ENCODE results near the gene ITGAE.
"Not testable (repeated sequence)": the region's sequence is repeated elsewhere in the genome, so short reads cannot be mapped to it uniquely, and the experiment has no call there.

The ITGAE gene

DNA sequence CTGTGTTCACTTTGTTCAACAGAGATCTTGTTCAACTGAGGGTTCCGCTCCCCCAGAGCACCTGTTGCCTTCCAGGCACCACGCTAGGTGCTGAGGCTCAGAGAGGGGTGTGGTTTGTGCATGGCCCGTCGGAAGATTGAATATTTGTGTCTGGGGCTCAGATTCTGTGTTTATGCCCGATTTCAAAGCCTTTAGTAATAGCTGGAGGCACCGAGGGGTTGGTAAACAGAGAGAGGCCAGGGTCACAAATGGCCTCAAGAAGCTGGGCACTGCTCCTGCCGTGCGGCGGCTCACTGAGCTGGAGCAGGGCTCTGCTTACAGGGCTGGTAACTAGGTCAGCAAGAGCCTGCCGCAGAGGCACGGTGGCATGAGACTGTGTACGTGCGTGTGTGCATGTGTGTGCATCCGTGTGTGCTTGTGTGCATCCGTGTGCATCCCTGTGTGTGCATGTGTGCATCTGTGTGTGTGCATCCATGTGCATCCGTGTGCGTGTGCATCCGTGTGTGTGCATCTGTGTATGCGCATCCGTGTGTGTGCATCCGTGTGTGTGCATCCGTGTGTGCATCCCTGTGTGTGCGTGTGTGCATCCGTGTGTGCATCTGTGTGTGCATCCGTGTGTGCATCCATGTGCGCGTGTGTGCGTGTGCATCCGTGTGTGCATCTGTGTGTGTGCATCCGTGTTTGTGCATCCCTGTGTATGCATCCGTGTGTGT lies 5.4 kb downstream of the ITGAE start:
- DNase-seq (ENCODE audit: low read depth, low spot score), result no peak

DNA sequence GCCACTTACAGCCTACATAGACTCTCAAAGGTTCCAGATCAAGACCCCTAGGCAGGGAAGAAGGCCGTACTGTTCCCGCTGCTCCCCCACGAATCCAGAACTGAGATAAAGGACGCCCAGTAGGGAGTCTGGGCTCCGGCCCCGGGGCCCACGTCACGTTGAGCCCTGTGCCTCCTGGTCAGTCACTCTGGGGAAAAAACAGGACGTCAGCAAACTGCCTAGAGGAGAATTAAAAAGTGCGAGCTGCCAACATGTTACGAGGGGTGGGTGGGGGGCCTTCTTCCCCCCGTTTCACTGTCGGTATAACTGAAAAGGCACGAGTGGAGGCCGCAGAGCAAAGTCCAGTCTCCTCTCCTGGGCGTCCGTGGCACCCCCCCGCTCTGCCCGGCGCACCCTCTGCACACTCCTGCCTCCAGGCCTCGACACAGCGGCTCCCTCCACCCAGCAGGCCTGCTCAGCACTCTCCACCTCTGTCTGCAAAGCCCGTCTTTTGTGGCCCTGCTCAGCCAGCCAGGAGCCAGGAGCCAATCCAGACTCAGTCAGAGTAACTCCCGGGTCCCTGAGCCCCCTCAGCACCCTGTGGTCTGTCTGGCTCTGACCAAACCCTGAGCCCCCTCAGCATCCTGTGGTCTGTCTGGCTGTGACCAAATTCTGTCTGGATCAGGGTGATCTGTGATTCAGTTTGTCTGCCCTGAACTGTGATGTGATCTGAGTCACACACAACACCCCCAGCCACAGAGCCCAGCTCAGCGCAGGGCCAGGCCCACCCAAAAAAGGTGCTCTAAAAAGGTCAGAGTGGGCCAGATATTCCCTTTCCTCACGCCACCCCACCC lies 6.2 kb downstream of the ITGAE start:
- DNase-seq (ENCODE audit: low read depth, low spot score), result no peak

DNA sequence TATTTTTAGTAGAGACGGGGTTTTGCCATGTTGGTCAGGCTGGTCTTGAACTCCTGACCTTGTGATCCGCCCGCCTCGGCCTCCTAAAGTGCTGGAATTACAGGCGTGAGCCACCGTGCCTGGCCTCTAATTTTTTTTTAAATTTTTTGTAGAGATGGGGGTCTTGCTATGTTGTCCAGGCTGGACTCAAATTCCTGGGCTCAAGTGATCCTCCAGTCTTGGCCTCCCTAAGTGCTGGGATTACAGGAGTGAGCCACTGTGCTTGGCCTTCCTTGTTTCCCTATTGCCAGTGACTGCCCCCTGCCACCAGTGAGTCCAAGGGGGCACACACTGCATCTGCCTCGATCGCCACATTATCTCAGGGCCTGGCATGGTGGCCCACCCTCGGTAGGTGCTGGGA lies 6.8 kb downstream of the ITGAE start:
- DNase-seq (ENCODE audit: low read depth, low spot score), result not testable (repeated sequence)

DNA sequence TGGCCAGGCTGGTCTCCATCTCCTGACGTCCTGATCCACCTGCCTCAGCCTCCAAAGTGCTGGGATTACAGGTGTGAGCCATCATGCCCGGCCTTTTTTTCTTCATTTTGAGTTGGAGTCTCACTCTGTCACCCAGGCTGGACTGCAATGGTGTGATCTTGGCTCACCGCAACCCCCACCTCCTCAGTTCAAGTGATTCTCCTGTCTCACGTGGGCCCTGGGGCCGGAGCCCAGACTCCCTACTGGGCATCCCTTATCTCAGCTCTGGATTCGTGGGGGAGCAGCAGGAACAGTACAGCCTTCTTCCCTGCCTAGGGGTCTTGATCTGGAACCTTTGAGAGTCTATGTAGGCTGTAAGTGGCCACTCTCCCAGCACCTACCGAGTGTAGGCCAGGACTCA lies 7.7 kb downstream of the ITGAE start:
- not testable (repeated sequence) for DNase-seq (ENCODE audit: low read depth, low spot score)

DNA sequence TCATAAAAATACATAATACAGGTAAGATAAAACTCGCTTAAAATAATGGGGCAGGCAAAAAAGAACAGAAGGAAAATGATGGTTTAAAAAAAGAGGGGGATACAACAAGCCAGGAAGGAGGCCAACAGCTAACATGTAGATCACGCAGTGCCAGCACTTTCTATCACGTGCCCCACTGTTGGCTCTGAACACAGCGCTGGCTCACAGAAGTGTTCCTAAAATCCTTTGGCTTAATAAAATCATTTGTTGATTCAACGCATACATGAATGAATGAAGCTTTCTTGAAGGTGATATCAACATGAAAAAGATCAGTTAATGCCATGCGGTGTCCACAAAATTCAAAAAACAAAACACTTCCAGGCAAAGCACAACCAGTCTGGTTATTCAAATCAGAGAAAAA lies 8.5 kb downstream of the ITGAE start:
- DNase-seq (ENCODE audit: low read depth, low spot score), result no peak

DNA sequence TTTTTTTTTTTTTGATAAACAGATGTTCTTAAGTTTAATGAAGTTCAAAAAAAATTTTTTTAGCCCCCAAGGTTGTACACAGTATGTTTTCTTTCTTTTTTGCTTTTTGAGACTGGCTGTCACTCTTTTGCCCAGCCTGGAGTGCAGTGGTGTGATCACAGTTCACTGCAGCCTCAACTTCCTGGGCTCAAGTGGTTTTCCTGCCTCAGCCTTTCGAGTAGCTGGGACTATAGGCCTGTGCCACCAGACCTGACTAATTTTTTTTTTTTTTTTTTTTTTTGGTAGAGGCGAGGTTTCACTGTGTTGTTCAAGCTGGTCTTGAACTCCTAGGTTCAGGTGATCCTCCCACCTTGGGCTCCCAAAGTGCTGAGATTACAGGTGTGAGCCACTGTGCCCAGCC lies 12.8 kb downstream of the ITGAE start:
- DNase-seq (ENCODE audit: low read depth, low spot score), result no peak

DNA sequence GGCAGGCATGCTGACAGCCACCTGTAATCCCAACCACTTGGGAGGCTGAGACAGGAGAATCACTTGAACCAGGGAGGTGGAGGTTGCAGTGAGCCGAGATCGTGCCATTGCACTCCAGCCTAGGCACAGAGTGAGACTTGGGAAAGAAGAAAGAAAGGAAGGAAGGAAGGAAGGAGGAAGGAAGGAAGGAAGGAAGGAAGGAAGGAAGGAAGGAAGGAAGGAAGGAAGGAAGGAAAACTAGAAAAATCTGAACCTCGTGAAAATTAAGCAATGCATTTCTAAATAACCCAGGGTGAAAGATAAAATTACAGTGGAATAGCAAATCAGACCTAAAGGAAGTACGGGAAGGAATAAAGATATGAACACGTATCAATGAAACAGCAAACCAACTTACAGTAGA lies 15.7 kb downstream of the ITGAE start:
- DNase-seq (ENCODE audit: low read depth, low spot score), result not testable (repeated sequence)

DNA sequence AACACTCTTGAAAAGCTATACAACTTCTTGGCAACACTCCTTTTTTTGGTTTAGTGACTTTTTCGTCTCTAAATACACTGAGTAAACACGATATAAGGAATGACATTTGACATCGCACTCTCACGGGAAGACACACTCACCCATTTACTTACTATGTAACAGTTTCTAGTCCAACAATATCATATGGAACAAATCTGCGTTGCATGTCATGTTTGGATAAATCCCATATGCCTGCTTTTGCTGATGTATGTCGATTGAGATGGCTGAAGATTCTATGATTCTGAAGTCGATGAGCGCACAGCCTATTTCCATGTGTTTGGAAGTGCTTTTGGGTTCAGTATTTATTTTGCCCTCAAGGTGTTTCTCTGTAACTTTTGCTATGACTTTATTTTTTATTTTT lies 18.2 kb downstream of the ITGAE start:
- DNase-seq (ENCODE audit: low read depth, low spot score), result no peak

DNA sequence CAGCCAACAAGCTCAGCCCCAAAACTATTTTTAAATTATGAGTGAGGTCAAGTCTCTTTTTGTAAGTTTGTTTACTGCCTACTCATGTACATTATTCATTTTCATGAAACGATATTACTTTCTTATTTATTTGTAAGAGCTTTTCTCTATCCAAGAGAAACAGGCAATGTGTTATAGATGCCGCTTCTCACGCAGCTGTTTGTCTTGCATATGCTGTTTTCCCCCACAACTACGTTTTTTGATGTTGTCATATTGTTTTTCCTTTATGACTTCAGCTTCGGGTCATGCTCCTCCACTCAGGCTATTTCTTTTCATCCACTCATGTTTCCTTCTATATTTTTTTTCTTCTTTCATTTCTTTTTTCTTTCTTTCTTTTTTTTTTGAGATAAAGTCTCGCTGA lies 20.0 kb downstream of the ITGAE start:
- no peak for DNase-seq (ENCODE audit: low read depth, low spot score)

DNA sequence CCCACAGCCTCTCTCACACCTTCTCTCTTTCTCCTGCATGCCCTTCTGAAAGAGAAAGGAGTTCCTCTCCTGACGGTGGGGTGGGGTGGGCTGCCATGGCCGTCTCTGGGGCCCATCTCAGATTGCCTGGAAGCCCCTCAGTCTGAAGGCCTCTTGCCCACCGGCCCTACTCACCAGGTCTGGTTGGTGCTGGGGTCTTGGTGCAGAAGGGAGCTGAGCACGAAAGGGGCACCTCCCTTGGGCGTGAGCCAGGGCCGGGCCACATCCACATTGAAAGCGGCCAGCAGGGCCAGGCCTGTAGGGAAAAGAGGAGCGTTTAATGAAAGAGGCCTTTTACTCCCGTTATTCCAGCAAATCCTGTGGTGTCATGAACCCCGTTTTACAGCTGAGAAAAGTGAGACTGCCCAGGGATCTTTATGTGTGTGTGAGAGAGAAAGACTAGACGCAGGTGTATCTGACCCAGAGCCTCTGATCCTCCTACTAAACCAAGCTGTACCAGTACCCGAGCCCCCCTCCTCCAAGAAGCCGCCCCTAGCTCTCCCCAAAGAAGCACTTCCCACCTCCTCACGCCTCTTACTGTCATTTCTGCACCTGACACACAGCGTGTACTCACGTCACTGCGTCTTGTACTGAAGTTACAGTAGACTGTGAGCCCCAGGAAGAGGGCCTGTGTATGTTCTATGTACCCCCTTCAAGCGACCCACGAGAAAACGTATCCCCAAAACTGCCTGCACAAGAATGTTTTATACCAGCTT lies 23.4 kb downstream of the ITGAE start:
- no peak for DNase-seq (ENCODE audit: low read depth, low spot score)

DNA sequence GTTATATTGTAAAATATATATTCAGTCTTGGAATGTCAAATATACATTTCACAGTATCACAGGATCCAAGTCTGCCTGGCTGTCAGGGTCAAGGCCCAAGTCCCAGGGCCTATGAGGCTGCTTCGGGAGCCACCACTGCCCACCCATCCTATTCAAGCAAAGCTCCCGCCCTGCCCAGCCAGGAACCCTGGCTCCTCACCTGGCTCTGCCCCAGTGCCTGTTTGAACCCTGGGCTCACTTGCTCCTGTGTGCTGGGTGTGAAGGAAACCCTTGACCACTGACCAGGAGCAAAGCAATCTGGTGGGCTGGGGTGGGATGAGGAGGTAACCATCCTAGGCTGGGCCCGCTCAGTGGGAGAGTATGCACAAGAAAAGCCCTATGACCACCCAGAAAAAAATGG lies 27.0 kb downstream of the ITGAE start:
- no peak for DNase-seq (ENCODE audit: low read depth, low spot score)

DNA sequence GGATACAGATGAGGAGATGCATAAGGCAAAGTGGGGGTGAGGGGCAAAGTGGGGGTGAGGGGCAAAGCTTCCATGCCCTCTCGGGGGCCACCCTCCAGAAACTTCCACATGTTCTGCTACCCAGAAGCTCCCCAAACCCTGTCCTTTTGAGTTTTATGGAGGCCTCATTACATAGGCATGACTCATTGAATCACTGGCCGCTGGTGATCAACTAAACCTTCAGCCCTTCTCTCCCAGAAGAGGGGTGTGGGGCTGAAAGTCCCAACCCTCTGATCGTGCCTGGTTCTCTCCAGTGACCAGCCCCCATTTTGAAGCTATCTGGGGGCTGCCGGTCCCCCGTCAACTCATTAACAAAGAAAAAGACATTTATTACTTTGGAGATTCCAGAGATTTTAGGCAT lies 27.5 kb downstream of the ITGAE start:
- DNase-seq (ENCODE audit: low read depth, low spot score), result no peak

DNA sequence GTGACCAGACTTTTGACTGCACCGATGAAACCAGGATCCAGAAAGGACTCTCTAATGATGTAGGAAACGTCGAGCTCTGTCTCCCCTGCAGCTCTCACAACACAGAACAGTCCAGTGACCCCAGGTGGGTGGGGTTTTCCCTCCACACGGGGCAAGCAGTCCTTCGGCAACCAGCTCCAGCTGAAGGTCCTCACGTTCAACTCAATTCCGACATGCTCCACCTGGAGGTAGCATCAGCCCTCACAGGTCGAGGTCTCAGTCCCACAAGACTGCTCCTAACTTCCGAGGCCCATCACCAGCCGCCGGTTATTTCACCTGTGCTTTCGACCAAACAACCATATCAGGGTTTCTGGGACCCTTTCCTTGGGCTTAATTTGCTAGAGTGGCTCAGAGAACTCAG lies 28.2 kb downstream of the ITGAE start:
- DNase-seq (ENCODE audit: low read depth, low spot score), result no peak

DNA sequence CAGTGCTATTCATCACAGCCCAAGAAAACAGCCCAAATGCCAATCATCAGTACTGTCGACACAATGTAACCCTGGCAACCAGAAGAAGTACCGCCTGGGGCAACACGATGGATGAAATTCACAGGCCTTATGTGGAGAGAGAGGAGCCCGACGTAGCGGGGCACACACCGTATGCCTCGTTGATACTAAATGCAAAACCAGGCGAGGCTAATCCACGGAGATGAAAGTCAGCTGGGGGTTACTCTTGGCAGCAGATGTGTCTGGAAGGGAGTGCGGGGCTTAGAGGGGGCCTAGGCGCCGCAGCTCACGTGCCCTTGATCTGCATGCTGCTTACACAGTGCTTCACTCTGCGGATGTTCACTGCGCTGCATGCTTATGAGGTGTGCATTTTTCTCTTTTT lies 29.8 kb downstream of the ITGAE start:
- DNase-seq (ENCODE audit: low read depth, low spot score), result no peak

DNA sequence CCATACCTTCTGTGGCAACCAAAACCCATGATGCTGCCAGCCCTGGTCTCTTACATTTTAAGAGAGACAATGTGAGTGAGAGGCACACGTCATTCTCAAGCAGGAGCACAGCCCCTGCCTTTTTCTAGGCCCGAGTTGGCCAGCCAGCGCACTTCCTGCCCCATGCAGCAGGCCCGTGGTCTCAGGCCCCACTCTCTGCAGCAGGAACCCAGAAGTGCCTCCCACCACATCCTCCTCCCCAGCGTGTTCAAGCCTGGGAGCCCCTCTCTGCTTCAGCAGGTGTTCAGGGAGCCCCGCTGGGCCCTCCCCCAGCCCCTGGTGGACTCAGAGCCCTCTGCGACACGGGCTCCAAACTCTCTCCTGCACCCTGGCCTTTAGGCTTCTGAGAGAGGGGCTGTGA lies 30.5 kb downstream of the ITGAE start:
- DNase-seq (ENCODE audit: low read depth, low spot score), result no peak

DNA sequence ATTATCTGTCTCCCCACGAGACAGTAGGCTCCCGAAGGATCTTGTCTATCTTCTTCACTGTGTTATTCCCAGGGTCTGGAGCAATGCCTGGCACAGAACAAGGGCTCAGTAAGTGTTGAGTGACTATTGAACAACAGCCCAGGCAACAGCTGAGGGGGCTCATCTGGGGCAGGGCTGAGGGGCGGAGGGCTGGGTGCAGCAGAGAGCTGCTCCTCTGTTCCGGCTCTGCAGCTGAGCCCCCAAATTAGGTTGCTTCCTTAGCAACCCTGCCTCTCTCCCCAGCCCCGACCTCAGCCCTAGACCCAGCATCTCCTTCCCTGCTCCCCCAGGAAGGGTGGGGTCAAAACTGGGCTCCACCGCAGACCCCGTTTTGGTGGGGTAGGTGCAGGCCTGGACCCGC lies 32.2 kb downstream of the ITGAE start:
- DNase-seq (ENCODE audit: low read depth, low spot score), result no peak

DNA sequence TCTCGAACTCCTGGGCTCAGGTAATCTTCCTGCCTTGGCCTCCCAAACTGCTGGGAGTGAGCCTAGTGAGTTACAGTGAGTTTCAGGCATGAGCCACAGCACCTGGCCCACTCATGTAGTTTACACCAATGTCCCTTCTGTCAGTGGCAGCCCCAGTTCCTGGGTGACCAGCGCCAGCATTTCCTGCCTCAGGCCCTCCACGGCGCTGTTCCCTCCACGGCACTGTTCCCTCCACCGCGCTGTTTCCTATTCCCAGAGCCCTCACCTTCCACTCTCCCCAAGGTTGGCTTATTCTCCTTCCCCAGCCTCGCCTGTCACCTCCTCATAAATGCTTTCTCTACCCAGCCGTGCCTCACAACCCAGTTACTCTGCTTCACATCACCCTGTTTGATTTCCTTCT lies 32.6 kb downstream of the ITGAE start:
- DNase-seq (ENCODE audit: low read depth, low spot score), result no peak

DNA sequence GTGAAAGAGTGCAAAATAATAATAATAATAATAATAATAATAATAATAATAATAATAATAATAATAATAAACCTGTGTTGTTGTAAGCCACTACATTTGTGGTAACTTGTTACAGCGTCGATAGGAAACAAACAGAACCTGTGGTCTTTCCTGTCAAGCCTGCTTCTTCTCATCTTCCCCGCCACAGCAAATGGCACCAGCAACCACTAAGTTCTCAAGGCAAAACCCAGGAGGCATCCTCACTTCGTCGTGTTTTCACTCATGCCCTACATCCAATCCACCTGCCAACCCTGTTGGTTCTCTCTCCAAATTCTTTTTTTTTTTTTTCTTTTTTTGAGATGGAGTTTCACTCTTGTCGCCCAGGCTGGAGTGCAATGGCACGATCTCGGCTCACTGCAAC lies 34.2 kb downstream of the ITGAE start:
- no peak for DNase-seq (ENCODE audit: low read depth, low spot score)

DNA sequence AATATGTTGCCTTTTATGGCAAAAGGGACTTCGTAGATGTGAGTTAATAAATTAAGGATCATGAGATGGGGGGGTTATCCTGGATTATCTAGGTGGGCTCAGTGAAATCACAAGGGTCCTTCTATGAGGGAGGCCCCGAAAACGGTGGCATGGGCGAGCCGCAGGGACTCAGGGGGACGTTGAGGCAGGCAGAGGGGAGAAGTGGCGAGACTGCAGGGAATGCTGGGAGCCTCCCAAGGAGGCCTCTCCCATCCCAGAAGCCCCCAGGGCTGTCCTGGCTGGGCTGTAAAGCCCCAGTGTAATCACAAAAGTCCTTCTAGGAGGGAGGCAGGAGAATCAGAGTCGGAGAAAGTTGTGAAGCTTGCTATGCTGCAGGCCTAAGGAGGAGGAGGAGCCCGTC lies 35.0 kb downstream of the ITGAE start:
- DNase-seq (ENCODE audit: low read depth, low spot score), result no peak

DNA sequence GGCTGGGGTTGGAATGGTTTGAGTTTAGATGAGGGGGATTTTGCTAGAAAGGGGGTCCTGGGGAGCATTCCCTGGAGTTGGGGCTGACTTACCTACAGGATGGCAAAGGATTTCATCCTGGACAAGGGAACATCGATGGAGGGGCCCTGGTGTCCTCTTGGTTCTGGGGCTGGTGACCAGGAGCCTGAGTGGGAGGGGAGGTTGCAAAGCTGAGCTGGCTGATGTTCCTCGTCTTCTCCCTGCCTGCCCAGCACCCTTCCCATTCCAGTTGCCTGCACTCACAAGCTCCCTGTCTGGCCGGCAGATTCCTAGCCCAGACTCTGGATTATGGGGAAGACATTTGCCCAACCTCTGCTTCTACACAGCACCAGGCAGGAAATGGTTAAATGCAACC lies 37.2 kb downstream of the ITGAE start:
- DNase-seq (ENCODE audit: low read depth, low spot score), result no peak

DNA sequence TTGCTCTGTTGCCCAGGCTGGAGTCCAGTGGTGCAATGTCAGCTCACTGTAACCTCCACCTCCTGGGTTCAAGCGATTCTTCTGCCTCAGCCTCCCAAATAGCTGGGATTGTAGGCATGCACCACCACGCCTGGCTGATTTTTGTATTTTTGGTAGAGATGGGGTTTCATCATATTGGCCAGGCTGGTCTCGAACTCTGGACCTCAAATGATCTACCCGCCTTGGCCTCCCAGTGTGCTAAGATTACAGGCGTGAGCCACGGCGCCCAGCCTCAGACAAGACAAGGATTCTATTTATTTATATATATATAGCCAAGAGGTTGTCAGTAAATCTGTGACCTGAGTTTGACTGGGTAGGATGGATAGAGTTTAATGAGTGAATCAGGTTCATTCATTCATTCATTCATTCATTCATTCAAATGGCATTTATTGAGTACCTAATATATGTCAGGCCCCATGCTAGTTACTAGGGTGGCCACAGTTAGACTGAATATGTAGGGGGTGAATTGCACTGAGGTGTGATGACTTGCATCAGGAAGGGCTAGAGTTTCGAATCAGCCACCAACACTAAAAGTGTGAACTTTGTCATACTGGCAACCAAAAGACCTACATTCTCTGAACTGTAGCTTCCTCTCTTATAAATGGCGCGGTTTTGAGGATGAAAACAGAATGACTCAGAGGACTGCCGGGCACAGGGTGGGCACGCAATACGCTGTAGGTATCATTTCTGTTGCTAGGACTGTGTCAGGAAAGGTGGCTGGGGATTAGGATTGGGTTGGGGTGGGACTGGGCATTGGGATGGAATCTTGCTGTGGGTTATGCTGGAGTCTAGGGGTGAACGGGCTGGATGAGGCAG lies 37.8 kb downstream of the ITGAE start:
- DNase-seq (ENCODE audit: low read depth, low spot score), result no peak

DNA sequence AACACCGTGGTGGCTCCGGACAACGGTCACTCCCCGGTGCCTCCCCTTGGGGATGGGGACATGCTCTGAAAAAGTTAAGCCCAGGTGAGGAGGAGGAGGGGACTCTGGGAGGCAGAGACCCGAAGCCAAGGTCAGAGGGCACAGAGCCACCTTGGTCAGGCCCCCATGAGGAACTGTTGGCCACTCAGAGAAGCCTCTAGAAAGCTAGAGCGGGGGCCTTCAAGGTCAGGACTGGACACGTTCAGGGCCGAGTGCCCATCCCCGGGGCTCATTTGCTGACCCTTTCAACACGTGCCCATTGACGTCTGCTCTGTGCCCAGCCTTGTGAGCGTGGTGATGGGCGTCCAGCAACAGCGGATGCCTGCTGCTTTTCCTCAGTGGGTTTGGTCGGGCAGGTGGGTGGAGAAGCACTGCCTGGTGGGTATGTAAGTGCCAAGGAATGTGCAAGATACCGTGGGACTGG lies 39.0 kb downstream of the ITGAE start:
- DNase-seq (ENCODE audit: low read depth, low spot score), result no peak
